Skeletal muscle tissue (tissue), 4 donors: Measurements from ENCODE around the gene SOHLH2. TPM values are rescaled to one million over a fixed set of nuclear protein-coding genes. Genes with fewer than 3 reads are reported as not detected.

Experiments used
- H3K27ac ChIP-seq: one replicate; pipeline ENCODE4 v1.7.0; 2013; ENCODE audit warnings: mild to moderate bottlenecking, low read depth, low read length, inconsistent platforms
- H3K27me3 ChIP-seq, 3 donors: one replicate each; pipeline ENCODE4 v1.7.0; 2013; ENCODE audit warnings: low read length in 3 of 3; ENCODE audit not compliant: control insufficient read depth in 3 of 3, insufficient read depth in 3 of 3
- H3K36me3 ChIP-seq, 3 donors: one replicate each; pipeline ENCODE4 v1.7.0; 2013; ENCODE audit warnings: low read length in 3 of 3; ENCODE audit not compliant: control insufficient read depth in 3 of 3, insufficient read depth in 3 of 3
- H3K4me1 ChIP-seq, 3 donors: one replicate each; pipeline ENCODE4 v1.7.0; 2013; ENCODE audit warnings: low read length in 3 of 3, mild to moderate bottlenecking in 3 of 3; ENCODE audit not compliant: control insufficient read depth in 3 of 3, insufficient read depth in 3 of 3
- H3K4me3 ChIP-seq, 3 donors: one replicate each; pipeline ENCODE4 v1.7.0; 2013; ENCODE audit warnings: low read length in 3 of 3
- H3K9ac ChIP-seq, 3 donors: one replicate each; pipeline ENCODE4 v1.7.0; 2013; ENCODE audit warnings: low read length in 3 of 3, mild to moderate bottlenecking in 3 of 3, moderate library complexity in 2 of 3, low read depth in 1 of 3
- H3K9me3 ChIP-seq, 3 donors: one replicate each; pipeline ENCODE4 v1.7.0; 2013; ENCODE audit warnings: low read length in 3 of 3; ENCODE audit not compliant: control insufficient read depth in 3 of 3
- total RNA-seq: library from RNA; depleted of rRNA; stranded (reverse); fragments of >200 nt; gene quantifications from one replicate; pipeline ENCODE4 v1.2.3, GENCODE V29; 2014
- donor health status: Osteomylitis.

SOHLH2 gene
- total RNA-seq = 3.1 TPM

- Histone ChIP-seq H3K4me3 (no peak within 1 kb of the TSS), H3K9ac (no peak within 1 kb of the TSS), H3K4me1 (no peaks in the 10 kb centered on the region), H3K27me3 (no peaks in the 10 kb centered on the region), H3K27ac (no peak within 1 kb of the TSS), H3K9me3 (no peaks in the 10 kb centered on the region), H3K36me3 (no peaks in the 10 kb centered on the region)
Observed at GRCh38 chr13:36214163-36214921, at the start of gene SOHLH2. Gene SOHLH2, minus strand, starts transcription at chr13:36214556. Its CDS starts 30 bp downstream, at chr13:36214526.

- no peaks in the 10 kb centered on the region for H3K4me1 ChIP-seq
- no peak overlapping the region for H3K9ac ChIP-seq
- no peaks in the 10 kb centered on the region for H3K27me3 ChIP-seq
- no peak overlapping the region for H3K27ac ChIP-seq
- H3K9me3 ChIP-seq = no peaks in the 10 kb centered on the region
- H3K36me3 ChIP-seq = no peaks in the 10 kb centered on the region
- no peak overlapping the region for H3K4me3 ChIP-seq
Observed at GRCh38 chr13:36261976-36262375, 47.6 kb upstream of the SOHLH2 start.

- no peaks in the 10 kb centered on the region for H3K36me3 ChIP-seq
- no peaks in the 10 kb centered on the region for H3K9me3 ChIP-seq
- no peak overlapping the region for H3K9ac ChIP-seq
- H3K4me3 ChIP-seq = no peak overlapping the region
- no peak overlapping the region for H3K27ac ChIP-seq
- H3K4me1 ChIP-seq = no peaks in the 10 kb centered on the region
- no peaks in the 10 kb centered on the region for H3K27me3 ChIP-seq
Observed at GRCh38 chr13:36261011-36261410, 46.7 kb upstream of the SOHLH2 start.

GRCh38 chr13:36259361-36260137 lies 45.2 kb upstream of the SOHLH2 start:
- Histone ChIP-seq H3K9me3 (no peaks in the 10 kb centered on the region), H3K4me1 (no peaks in the 10 kb centered on the region), H3K27me3 (no peaks in the 10 kb centered on the region), H3K27ac (no peak overlapping the region), H3K4me3 (no peak overlapping the region), H3K9ac (no peak overlapping the region), H3K36me3 (no peaks in the 10 kb centered on the region)

- no peaks in the 10 kb centered on the region for H3K27me3 ChIP-seq
- no peaks in the 10 kb centered on the region for H3K4me1 ChIP-seq
- no peak overlapping the region for H3K4me3 ChIP-seq
- no peak overlapping the region for H3K9ac ChIP-seq
- H3K27ac ChIP-seq = no peak overlapping the region
- H3K36me3 ChIP-seq = no peaks in the 10 kb centered on the region
- H3K9me3 ChIP-seq = no peaks in the 10 kb centered on the region
Observed at GRCh38 chr13:36258831-36259230, 44.5 kb upstream of the SOHLH2 start.

- H3K27ac ChIP-seq = no peak overlapping the region
- no peak overlapping the region for H3K4me3 ChIP-seq
- no peaks in the 10 kb centered on the region for H3K27me3 ChIP-seq
- peaks cover 0 to 5% (median 0%) of the 10 kb centered on the region in 3 donors for H3K9me3 ChIP-seq
- H3K4me1 ChIP-seq = no peaks in the 10 kb centered on the region
- no peak overlapping the region for H3K9ac ChIP-seq
- no peaks in the 10 kb centered on the region for H3K36me3 ChIP-seq
Observed at GRCh38 chr13:36251526-36251925, 37.2 kb upstream of the SOHLH2 start.

- Histone ChIP-seq H3K9me3 (peaks cover 0 to 5% (median 0%) of the 10 kb centered on the region in 3 donors), H3K9ac (no peak overlapping the region), H3K4me1 (no peaks in the 10 kb centered on the region), H3K4me3 (no peak overlapping the region), H3K27ac (no peak overlapping the region), H3K36me3 (no peaks in the 10 kb centered on the region), H3K27me3 (no peaks in the 10 kb centered on the region)
Observed at GRCh38 chr13:36251017-36251416, 36.7 kb upstream of the SOHLH2 start.

- Histone ChIP-seq H3K4me3 (no peak overlapping the region), H3K9me3 (peaks cover 0 to 5% (median 0%) of the 10 kb centered on the region in 3 donors), H3K27ac (no peak overlapping the region), H3K27me3 (no peaks in the 10 kb centered on the region), H3K9ac (no peak overlapping the region), H3K4me1 (no peaks in the 10 kb centered on the region), H3K36me3 (no peaks in the 10 kb centered on the region)
Observed at GRCh38 chr13:36248700-36249099, 34.3 kb upstream of the SOHLH2 start.

- no peak overlapping the region for H3K4me3 ChIP-seq
- no peaks in the 10 kb centered on the region for H3K36me3 ChIP-seq
- H3K27ac ChIP-seq = no peak overlapping the region
- H3K27me3 ChIP-seq = no peaks in the 10 kb centered on the region
- H3K9me3 ChIP-seq = peaks cover 0 to 5% (median 0%) of the 10 kb centered on the region in 3 donors
- no peak overlapping the region for H3K9ac ChIP-seq
- H3K4me1 ChIP-seq = no peaks in the 10 kb centered on the region
Observed at GRCh38 chr13:36244990-36245389, 30.6 kb upstream of the SOHLH2 start.

- Histone ChIP-seq H3K27ac (no peak overlapping the region), H3K4me1 (no peaks in the 10 kb centered on the region), H3K27me3 (no peaks in the 10 kb centered on the region), H3K36me3 (no peaks in the 10 kb centered on the region), H3K4me3 (no peak overlapping the region), H3K9ac (no peak overlapping the region), H3K9me3 (peaks cover 0 to 5% (median 0%) of the 10 kb centered on the region in 3 donors)
Observed at GRCh38 chr13:36244073-36244472, 29.7 kb upstream of the SOHLH2 start.
